CD4-positive, alpha-beta T cell (primary cell): ENCODE data around the gene SPTBN1. TPM values are rescaled to one million over a fixed set of nuclear protein-coding genes. Genes with fewer than 3 reads are reported as not detected.

Experiments
- ATAC-seq: fragments of 200-7000 bp; cut with Tn5 transposase; one replicate; pipeline ENCODE4 v1.10.0; 2022; ENCODE audit warnings: mild to moderate bottlenecking; ENCODE audit not compliant: poor library complexity
- CTCF ChIA-PET: fragments of 350-600 bp; sonication (Branson Sonifier 250); formaldehyde crosslinking; loops from one replicate; lab custom pipeline; 2021; ENCODE audit warnings: antibody characterized with exemption, inconsistent platforms; lab: Charles Lee
- POLR2A ChIA-PET: fragments of 350-600 bp; sonication (Branson Sonifier 250); formaldehyde crosslinking; loops from one replicate; lab custom pipeline; 2021; ENCODE audit warnings: antibody characterized with exemption, inconsistent platforms; lab: Charles Lee
- DNase-seq, 14 experiments: peaks; one replicate each; pipeline ENCODE4 v3.0.0-alpha.2; 2013 to 2020; ENCODE audit warnings: mixed read lengths in 2 of 14
- H3K27ac ChIP-seq, 2 donors: one replicate each; pipeline versions ENCODE4 v1.5.1 to v1.7.0; 2013; ENCODE audit warnings: low read length in 2 of 2, low read depth in 1 of 2, mild to moderate bottlenecking in 1 of 2
- H3K27me3 ChIP-seq, 2 experiments: 1 replicate in 1 of 2; 2 replicates in 1 of 2; pipeline versions ENCODE4 v1.6.1 to v1.7.0; 2013; ENCODE audit warnings: low read length in 2 of 2, control low read depth in 1 of 2, mild to moderate bottlenecking in 1 of 2, moderate library complexity in 1 of 2; ENCODE audit not compliant: insufficient read depth in 2 of 2, control insufficient read depth in 1 of 2
- H3K36me3 ChIP-seq: one replicate; pipeline ENCODE4 v1.6.1; 2013; ENCODE audit warnings: low read length, control low read depth; ENCODE audit not compliant: insufficient read depth
- H3K4me1 ChIP-seq: one replicate; pipeline ENCODE4 v1.6.1; 2013; ENCODE audit warnings: low read length, control low read depth; ENCODE audit not compliant: insufficient read depth
- H3K4me3 ChIP-seq: one replicate; pipeline ENCODE4 v1.5.1; 2013; ENCODE audit warnings: mild to moderate bottlenecking, low read length, moderate library complexity
- H3K9me3 ChIP-seq, 2 experiments: 1 replicate in 1 of 2; 2 replicates in 1 of 2; pipeline versions ENCODE4 v1.6.1 to v1.7.0; 2013; ENCODE audit warnings: low read length in 2 of 2, mild to moderate bottlenecking in 2 of 2, control low read depth in 1 of 2, moderate library complexity in 1 of 2; ENCODE audit not compliant: control insufficient read depth in 1 of 2, insufficient read depth in 1 of 2
- H3K27ac Mint-ChIP-seq: one replicate; pipeline ENCODE4 v1.8.0; 2020; ENCODE audit warnings: mixed read lengths
- H3K27me3 Mint-ChIP-seq: one replicate; pipeline ENCODE4 v1.8.0; 2021; ENCODE audit warnings: mixed read lengths
- H3K36me3 Mint-ChIP-seq: one replicate; pipeline ENCODE4 v1.8.0; 2021; ENCODE audit warnings: low read depth, mixed read lengths
- H3K4me1 Mint-ChIP-seq: one replicate; pipeline ENCODE4 v1.8.0; 2021; ENCODE audit warnings: low read depth, mixed read lengths
- H3K4me3 Mint-ChIP-seq: one replicate; pipeline ENCODE4 v1.8.0; 2020; ENCODE audit warnings: mild to moderate bottlenecking, mixed read lengths
- H3K9me3 Mint-ChIP-seq: one replicate; pipeline ENCODE4 v1.8.0; 2020; ENCODE audit warnings: mixed read lengths
- CTCF ChIP-seq: fragments of 200-600 bp; IDR thresholded peaks from one replicate; pipeline ENCODE4 v1.8.0; 2022; ENCODE audit warnings: antibody characterized with exemption, mild to moderate bottlenecking
- intact Hi-C, 2 experiments: fragments of 100-400 bp; cut with DNase I in 1 of 2; cut with micrococcal nuclease in 1 of 2; formaldehyde crosslinking; loops; one replicate each; pipeline versions ENCODE4 v1.15.1 to v1.9.0; 2023 to 2025; cut with DNase I, micrococcal nuclease
- total RNA-seq, 174 experiments: library from RNA in 2 of 174; stranded (reverse) in 2 of 174; gene quantifications; one replicate each; pipeline ENCODE4 v1.2.3 and lab custom pipeline; 2021 to 2026

Gene SPTBN1
- total RNA-seq, 2 experiments from 2014 or later: 156 to 166 TPM

- ATAC-seq (no peak), DNase-seq (no peak)
- ChIA-PET POLR2A (interaction anchor here (0.9 to 7.4 kb wide), 2 partner anchors 9 to 18 kb away, joined by 3 to 158 read pairs; no protein-coding TSS in a partner anchor), CTCF (interaction anchor here (0.5 kb wide), 1 partner anchor 42 kb away, joined by 3 read pairs; no protein-coding TSS in a partner anchor)
- intact Hi-C loops: no loop called here
- Mint-ChIP-seq H3K9me3 (no peaks in the 10 kb centered on the region), H3K4me1 (peaks cover 85% of the 10 kb centered on the region), H3K36me3 (peaks cover 54% of the 10 kb centered on the region), H3K27ac (peak overlapping the region; percentile 95), H3K27me3 (no peaks in the 10 kb centered on the region), H3K4me3 (peak overlapping the region; percentile 66)
- Histone ChIP-seq H3K27me3 (no peaks in the 10 kb centered on the region), H3K36me3 (peaks cover 4% of the 10 kb centered on the region), H3K27ac (no peak overlapping the region), H3K4me1 (peaks cover 61% of the 10 kb centered on the region), H3K4me3 (no peak overlapping the region), H3K9me3 (no peaks in the 10 kb centered on the region)
- TF ChIP-seq CTCF: no peak
Measured at GRCh38 chr2:54564439-54564838, 108.3 kb downstream of the SPTBN1 start.

- POLR2A ChIA-PET: interaction anchor here (0.7 to 1.4 kb wide), 6 partner anchors 7 to 37 kb away, joined by 3 to 5 read pairs (median 4); no protein-coding TSS in a partner anchor
- peak overlapping the region; percentile 95 for H3K27ac Mint-ChIP-seq
- no peaks in the 10 kb centered on the region for H3K9me3 ChIP-seq
- no peak for TF ChIP-seq CTCF
- CTCF ChIA-PET: interaction anchor here (0.8 to 1.5 kb wide), 2 partner anchors 43 to 44 kb away, joined by 4 to 5 read pairs; no protein-coding TSS in a partner anchor
- H3K27me3 Mint-ChIP-seq: no peaks in the 10 kb centered on the region
- peaks cover 4% of the 10 kb centered on the region for H3K36me3 ChIP-seq
- H3K9me3 Mint-ChIP-seq: no peaks in the 10 kb centered on the region
- H3K27ac ChIP-seq: no peak overlapping the region
- DNase-seq: no peak
- ATAC-seq: no peak
- peaks cover 72% of the 10 kb centered on the region for H3K4me1 ChIP-seq
- H3K36me3 Mint-ChIP-seq: peaks cover 43% of the 10 kb centered on the region
- intact Hi-C loops: no loop called here
- no peaks in the 10 kb centered on the region for H3K27me3 ChIP-seq
- peak overlapping the region; percentile 54 for H3K4me3 Mint-ChIP-seq
- H3K4me3 ChIP-seq: no peak overlapping the region
- peaks cover 94% of the 10 kb centered on the region for H3K4me1 Mint-ChIP-seq
Measured at GRCh38 chr2:54565551-54565950, 109.4 kb downstream of the SPTBN1 start.

GRCh38 chr2:54566896-54567295 lies 110.8 kb downstream of the SPTBN1 start:
- intact Hi-C loops: no loop called here
- ChIA-PET POLR2A (interaction anchor here (1.4 kb wide), 1 partner anchor 9 kb away, joined by 5 read pairs; no protein-coding TSS in a partner anchor), CTCF (interaction anchor here (1.5 kb wide), 1 partner anchor 44 kb away, joined by 4 read pairs; no protein-coding TSS in a partner anchor)
- Histone ChIP-seq H3K4me3 (no peak overlapping the region), H3K4me1 (peaks cover 80% of the 10 kb centered on the region), H3K27me3 (no peaks in the 10 kb centered on the region), H3K27ac (peak overlapping the region in 1 of 2 donors; percentile 33), H3K9me3 (no peaks in the 10 kb centered on the region), H3K36me3 (peaks cover 4% of the 10 kb centered on the region)
- DNase-seq: no peak
- Mint-ChIP-seq H3K9me3 (no peaks in the 10 kb centered on the region), H3K4me1 (peaks cover 94% of the 10 kb centered on the region), H3K4me3 (peak overlapping the region; percentile 72), H3K36me3 (peaks cover 32% of the 10 kb centered on the region), H3K27me3 (no peaks in the 10 kb centered on the region), H3K27ac (peak overlapping the region; percentile 95)
- no peak for TF ChIP-seq CTCF
- no peak for ATAC-seq
